SK-N-SH treated with all-trans-retinoic acid at 6 μM for 48 hours (cell line): ENCODE measurements around the gene ADAP1.

Source experiments
- ATAC-seq: fragments of 200-7000 bp; cut with Tn5 transposase; 3 replicates; pipeline ENCODE4 v1.9.1; 2020; ENCODE audit warnings: mild to moderate bottlenecking, moderate library complexity
- ARNTL ChIP-seq: fragments of 450-650 bp; formaldehyde crosslinking; IDR thresholded peaks from 2 replicates; pipeline ENCODE4 v1.5.0; 2020; ENCODE audit warnings: low read depth, mild to moderate bottlenecking, moderate library complexity, borderline replicate concordance
- BACH2 ChIP-seq: fragments of 250-450 bp; sonication (Bioruptor Pico); IDR thresholded peaks from 2 replicates; pipeline ENCODE4 v1.9.0; 2021; ENCODE audit warnings: mild to moderate bottlenecking, borderline replicate concordance
- CREB5 ChIP-seq: fragments of 250-450 bp; sonication (Bioruptor Pico); IDR thresholded peaks from 2 replicates; pipeline ENCODE4 v1.5.1; 2020; ENCODE audit warnings: low read depth, mild to moderate bottlenecking, moderate library complexity
- CSRNP3 ChIP-seq: fragments of 250-450 bp; sonication (Bioruptor Pico); IDR thresholded peaks from 2 replicates; pipeline ENCODE4 v1.5.1; 2021; ENCODE audit warnings: mild to moderate bottlenecking, moderate library complexity
- ESRRG ChIP-seq: fragments of 250-450 bp; sonication (Bioruptor Pico); IDR thresholded peaks from 2 replicates; pipeline ENCODE4 v1.6.1; 2021; ENCODE audit warnings: mild to moderate bottlenecking
- GLIS3 ChIP-seq: fragments of 250-450 bp; sonication (Bioruptor Pico); IDR thresholded peaks from 2 replicates; pipeline ENCODE4 v1.5.0; 2020; ENCODE audit warnings: mild to moderate bottlenecking, moderate library complexity
- OSR1 ChIP-seq: fragments of 250-450 bp; sonication (Bioruptor Pico); IDR thresholded peaks from 2 replicates; pipeline ENCODE4 v1.8.0; 2022; ENCODE audit warnings: moderate library complexity, mild to moderate bottlenecking, inconsistent platforms
- PATZ1 ChIP-seq: fragments of 250-450 bp; sonication (Bioruptor Pico); IDR thresholded peaks from 2 replicates; pipeline ENCODE4 v1.8.0; 2020; ENCODE audit warnings: mild to moderate bottlenecking, moderate library complexity, borderline replicate concordance
- POU6F1 ChIP-seq: fragments of 250-450 bp; sonication (Bioruptor Pico); IDR thresholded peaks from 2 replicates; pipeline ENCODE4 v1.8.0; 2021; ENCODE audit warnings: low read depth, mild to moderate bottlenecking, moderate library complexity, borderline replicate concordance
- PPARA ChIP-seq: fragments of 250-450 bp; sonication (Bioruptor Pico); IDR thresholded peaks from 2 replicates; pipeline ENCODE4 v1.5.0; 2020; ENCODE audit warnings: mild to moderate bottlenecking, borderline replicate concordance
- RARB ChIP-seq: fragments of 250-450 bp; sonication (Bioruptor Pico); IDR thresholded peaks from 2 replicates; pipeline ENCODE4 v1.8.0; 2021; ENCODE audit warnings: mild to moderate bottlenecking, moderate library complexity
- SNAI2 ChIP-seq: fragments of 250-450 bp; sonication (Bioruptor Pico); IDR thresholded peaks from 2 replicates; pipeline ENCODE4 v1.5.0; 2020; ENCODE audit warnings: mild to moderate bottlenecking, moderate library complexity
- TCF4 ChIP-seq: fragments of 250-450 bp; sonication (Bioruptor Pico); IDR thresholded peaks from 2 replicates; pipeline ENCODE4 v1.8.0; 2021; ENCODE audit warnings: mild to moderate bottlenecking, moderate library complexity, borderline replicate concordance
- TOX ChIP-seq: fragments of 250-450 bp; sonication (Bioruptor Pico); IDR thresholded peaks from 2 replicates; pipeline ENCODE4 v1.8.0; 2021; ENCODE audit warnings: mild to moderate bottlenecking, moderate library complexity, borderline replicate concordance
- ZC3H10 ChIP-seq: fragments of 250-450 bp; sonication (Bioruptor Pico); IDR thresholded peaks from 2 replicates; pipeline ENCODE4 v1.5.1; 2021; ENCODE audit warnings: mild to moderate bottlenecking, moderate library complexity
- ZFP3 ChIP-seq: fragments of 250-450 bp; sonication (Bioruptor Pico); IDR thresholded peaks from 2 replicates; pipeline ENCODE4 v1.5.0; 2020; ENCODE audit warnings: mild to moderate bottlenecking, moderate library complexity
- ZNF565 ChIP-seq: fragments of 450-650 bp; formaldehyde crosslinking; conservative IDR thresholded peaks from 2 replicates; pipeline ENCODE4 v1.5.0; 2020; ENCODE audit warnings: low read depth, mild to moderate bottlenecking, moderate library complexity
- ZNF8 ChIP-seq: fragments of 450-650 bp; formaldehyde crosslinking; IDR thresholded peaks from 2 replicates; pipeline ENCODE4 v1.5.0; 2020; ENCODE audit warnings: mild to moderate bottlenecking, moderate library complexity

Gene ADAP1

GRCh38 chr7:919114-919442 is 35.4 kb downstream of the ADAP1 start:
- TF ChIP-seq BACH2, result no peak
- no peak for TF ChIP-seq TOX (CRISPR knock-in tag)
- TF ChIP-seq, all 23 proteins: peak for 0
- no peak for ATAC-seq

- ATAC-seq, result no peak
- TF ChIP-seq CSRNP3 (CRISPR knock-in tag), result no peak
- TF ChIP-seq RARB (CRISPR knock-in tag), result no peak
- no peak for TF ChIP-seq ZNF8 (CRISPR knock-in tag)
- TF ChIP-seq ZC3H10 (CRISPR knock-in tag), result no peak
- no peak for TF ChIP-seq ZFP3
- TF ChIP-seq PATZ1, result no peak
- TF ChIP-seq TOX (CRISPR knock-in tag), result no peak
- no peak for TF ChIP-seq OSR1
- TF ChIP-seq, all 23 proteins: peak for 0
These were observed 35.9 kb downstream of the ADAP1 start for GRCh38 chr7:918441-919113.

GRCh38 chr7:918118-918425 is 36.4 kb downstream of the ADAP1 start:
- no peak for TF ChIP-seq CREB5 (CRISPR knock-in tag)
- no peak for TF ChIP-seq ARNTL
- no peak for TF ChIP-seq BACH2
- no peak for TF ChIP-seq ZNF8 (CRISPR knock-in tag)
- no peak for TF ChIP-seq GLIS3 (CRISPR knock-in tag)
- TF ChIP-seq ZC3H10 (CRISPR knock-in tag), result no peak
- no peak for TF ChIP-seq ZFP3
- TF ChIP-seq ZNF565, result no peak
- no peak for TF ChIP-seq PPARA (CRISPR knock-in tag)
- no peak for TF ChIP-seq SNAI2
- no peak for TF ChIP-seq POU6F1 (CRISPR knock-in tag)
- TF ChIP-seq ESRRG (CRISPR knock-in tag), result no peak
- no peak for ATAC-seq

GRCh38 chr7:917255-918117 is 37.0 kb downstream of the ADAP1 start:
- TF ChIP-seq PATZ1 (no peak), ZNF8 (CRISPR knock-in tag) (no peak), CSRNP3 (CRISPR knock-in tag) (no peak), TCF4 (CRISPR knock-in tag) (no peak), POU6F1 (CRISPR knock-in tag) (no peak), PPARA (CRISPR knock-in tag) (no peak)
- ATAC-seq, result no peak
